Activated gamma-delta T cell (primary cell): ENCODE measurements around the gene NSG1.

Experiments used
- DNase-seq: peaks from one replicate; lab custom pipeline; 2025; lab: John Stamatoyannopoulos, UW

The NSG1 gene

GRCh38 chr4:4395849-4396627 lies 9.1 kb downstream of the NSG1 start:
- no peak for DNase-seq

DNA sequence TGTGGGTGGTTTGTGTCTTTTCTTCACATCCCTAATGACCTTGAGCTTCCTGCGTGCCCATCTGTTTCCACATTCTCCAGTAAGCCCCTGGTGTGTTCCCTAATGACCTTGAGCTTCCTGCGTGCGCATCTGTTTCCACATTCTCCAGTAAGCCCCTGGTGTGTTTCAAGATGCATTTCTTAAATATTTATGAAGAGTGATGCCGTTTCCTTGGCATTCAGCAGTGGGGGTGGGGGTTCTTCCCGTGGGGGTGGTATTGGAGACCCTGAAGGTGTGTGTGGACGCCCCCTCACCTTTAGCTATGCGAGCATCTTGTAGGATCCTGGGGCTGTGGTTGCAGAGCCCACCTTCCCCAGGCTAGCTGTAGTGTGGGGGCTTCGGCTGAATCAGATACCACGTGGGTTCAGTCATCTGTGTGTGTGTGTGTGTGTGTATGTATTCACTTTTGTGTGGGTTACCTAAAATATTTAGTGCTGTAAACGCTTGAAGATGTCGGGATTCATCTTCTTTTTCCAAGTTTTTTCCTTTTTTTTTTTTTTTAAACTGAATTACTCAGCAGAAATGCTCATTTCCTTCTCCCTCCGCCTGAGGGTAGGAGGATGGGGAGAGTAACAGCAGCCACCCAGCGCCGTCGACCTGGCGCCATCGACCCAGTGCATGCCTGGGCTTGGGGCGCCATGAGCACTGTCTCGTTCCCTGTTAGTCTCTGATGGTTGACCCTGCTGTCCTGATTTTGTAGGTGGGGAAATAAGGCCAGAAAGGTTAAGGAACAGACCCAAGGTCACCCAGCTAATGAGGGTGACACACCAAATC lies 9.9 kb downstream of the NSG1 start:
- DNase-seq, result no peak

- no peak for DNase-seq
Observed at GRCh38 chr4:4397441-4397819, 10.5 kb downstream of the NSG1 start.

DNA sequence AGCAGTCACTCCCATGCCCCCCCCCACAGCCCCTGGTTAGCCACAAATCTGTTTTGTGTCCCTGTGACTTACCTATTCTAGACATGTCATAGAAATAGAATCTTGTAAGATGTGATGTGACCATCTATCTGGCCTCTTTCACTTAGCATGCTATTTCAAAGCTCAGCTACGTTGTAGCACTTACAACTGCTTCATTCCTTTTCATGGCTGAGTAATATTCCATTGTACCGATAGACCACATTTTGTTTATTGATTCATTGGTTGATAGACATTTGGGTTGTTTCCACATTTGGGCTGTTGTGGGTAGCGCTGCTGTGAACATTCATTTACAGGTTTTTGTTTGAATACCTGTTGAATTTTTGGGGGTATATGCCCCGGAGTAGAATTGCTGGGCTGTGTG lies 11.5 kb downstream of the NSG1 start:
- DNase-seq, result no peak

GRCh38 chr4:4401036-4401435 lies 14.1 kb downstream of the NSG1 start:
- no peak for DNase-seq

DNA sequence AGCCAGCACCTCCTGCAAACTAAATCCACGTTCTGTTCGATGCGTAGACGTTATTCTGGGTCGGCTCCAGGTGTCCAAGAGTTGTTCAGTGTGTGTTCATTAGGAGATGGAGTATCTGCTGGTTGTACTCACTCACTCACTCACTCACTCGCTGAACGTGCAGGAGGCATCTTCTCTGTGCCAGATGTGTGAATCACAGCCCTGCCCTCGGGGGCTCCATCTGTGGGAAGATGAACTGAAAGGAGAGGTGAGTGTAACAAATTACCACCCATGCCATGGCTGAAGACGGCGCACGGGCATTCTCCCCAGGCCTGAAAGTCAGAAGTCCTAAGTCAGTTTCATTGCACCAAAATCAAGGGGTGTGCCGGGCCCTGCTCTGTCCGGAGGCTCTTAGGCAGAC lies 16.1 kb downstream of the NSG1 start:
- DNase-seq, result no peak

GRCh38 chr4:4405358-4405962 lies 18.6 kb downstream of the NSG1 start:
- no peak for DNase-seq

DNA sequence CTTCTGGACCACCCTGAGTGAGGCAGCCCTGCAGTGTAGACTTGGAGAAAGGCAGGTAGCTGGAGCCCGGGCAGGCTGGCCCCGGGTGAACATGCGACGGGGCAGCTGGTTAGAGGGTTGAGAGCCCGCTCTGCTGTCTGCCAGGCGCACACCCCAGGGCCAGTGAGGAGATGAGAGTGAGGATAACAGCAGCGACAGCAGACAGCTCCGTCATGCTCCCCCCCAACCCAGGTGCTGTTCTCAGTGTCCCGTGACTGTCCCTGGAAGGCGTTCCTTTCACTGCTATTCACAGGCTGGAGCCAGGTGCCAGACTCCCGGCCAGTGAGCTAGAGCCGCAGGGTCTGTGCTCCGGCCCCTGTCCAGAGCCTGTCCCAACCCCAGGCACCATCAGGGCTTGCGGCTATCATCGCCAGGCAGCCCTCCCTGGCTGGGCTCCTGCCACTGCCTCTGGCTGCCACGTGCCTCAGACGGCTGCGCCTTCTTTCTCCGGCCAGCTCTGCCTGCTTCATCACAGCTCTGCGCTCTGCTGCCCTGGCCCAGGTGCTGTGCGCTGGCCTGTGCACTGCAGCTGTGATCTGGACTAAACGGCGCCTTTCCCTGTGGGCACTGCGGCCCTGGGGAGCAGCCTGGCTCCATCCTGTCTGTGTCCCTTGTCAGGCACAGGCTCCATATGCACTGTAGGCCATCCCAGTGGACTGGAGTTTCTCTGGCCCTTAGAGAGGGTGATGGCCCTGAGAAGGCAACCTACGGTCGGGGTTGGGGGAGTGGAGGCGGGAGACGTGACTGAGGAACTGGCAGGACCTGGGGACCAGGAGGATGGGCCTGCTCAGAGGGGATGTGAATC lies 19.8 kb downstream of the NSG1 start:
- no peak for DNase-seq

GRCh38 chr4:4407299-4408131 lies 20.6 kb downstream of the NSG1 start:
- DNase-seq, result no peak

DNA sequence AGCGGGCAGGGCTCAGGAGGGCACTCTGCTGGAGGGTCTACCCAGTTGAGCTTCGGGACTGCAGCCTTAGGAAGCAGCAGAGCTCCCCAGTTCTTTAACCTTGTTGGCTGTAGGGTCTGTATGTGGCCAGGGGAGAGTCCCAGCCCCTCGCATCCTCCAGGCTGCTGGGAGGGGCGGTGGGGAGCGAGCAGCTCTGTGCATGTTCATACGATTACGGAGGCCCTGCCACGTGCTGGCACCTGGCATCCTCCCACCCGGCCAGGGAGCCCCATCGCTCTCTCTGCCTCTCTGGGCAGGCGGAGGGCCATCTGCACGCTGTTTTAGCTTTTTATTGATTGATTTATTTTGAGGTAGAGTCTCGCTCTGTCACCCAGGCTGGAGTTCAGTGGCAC lies 21.2 kb downstream of the NSG1 start:
- no peak for DNase-seq

DNA sequence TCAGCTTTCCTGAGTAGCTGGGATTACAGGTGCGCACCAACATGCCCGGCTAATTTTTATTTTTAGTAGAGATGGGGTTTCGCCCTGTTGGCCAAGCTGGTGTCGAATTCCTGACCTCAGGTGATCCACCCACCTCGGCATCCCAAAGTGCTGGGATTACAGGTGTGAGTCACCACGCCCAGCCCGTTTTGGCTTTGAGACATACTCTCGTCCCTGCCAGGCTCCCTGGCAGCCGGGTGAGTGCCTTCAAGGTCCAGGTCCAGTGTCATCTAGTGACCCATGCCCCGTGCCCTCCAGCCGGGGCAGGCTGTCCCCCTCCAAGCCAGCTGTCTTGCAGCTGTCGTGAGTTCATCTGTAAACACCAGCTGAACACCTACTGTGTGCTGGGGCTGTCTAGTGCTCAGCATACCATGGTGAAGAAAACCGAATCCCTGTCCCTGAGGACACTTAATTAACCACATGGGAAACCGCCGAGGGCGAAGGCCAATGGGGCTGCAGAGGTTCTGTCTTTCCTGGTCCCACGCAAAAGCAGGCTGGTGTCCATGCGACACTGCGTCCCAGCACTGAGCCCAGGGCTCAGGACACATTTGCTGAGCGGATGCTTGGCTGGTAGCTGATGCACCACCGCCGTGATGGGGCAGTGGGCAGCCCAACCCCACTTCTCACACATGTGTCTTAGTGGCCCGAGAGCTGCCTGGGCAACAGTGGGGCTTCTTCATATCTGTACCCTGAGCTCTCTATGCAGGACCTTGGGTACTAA lies 21.9 kb downstream of the NSG1 start:
- DNase-seq, result no peak

- no peak for DNase-seq
Observed at GRCh38 chr4:4409416-4410115, 22.7 kb downstream of the NSG1 start.

- DNase-seq, result no peak
Observed at GRCh38 chr4:4410271-4410670, 23.4 kb downstream of the NSG1 start.

GRCh38 chr4:4411906-4412305 lies 25.0 kb downstream of the NSG1 start:
- no peak for DNase-seq

DNA sequence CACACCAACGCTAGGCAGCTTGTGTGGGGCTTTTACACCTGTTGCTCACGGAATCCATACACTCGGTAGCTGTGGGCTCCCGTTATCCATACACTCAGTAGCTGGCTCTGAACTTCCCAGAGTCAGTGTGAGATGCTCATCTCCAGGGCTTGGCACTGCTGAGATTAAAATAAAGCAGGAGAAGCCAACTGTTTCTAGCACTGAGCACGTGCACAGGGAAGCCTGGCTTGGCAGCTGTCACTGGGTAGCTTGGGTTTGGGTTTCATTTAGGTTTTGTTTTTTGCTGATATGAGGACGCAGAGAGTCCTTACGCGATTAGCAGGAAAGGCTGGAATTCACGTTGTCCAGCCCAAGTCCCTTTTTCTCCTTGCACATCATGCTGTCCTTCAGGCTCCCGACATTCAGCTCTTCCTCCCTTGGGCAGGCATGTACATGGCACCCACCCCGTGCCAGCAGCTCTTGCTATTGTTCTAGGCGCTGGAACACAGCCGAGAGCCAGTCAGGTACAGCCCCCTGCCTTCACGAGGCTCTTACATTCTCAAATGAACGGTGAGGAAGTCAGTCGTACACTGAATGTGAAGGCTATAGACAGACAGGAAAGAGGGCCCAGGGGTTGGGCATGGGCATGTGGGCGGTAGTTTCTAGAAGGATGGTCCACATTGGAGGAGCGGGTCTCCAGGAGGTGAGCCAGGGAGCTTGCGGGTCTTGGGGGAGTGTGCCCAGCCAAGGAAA lies 25.9 kb downstream of the NSG1 start:
- DNase-seq, result no peak

GRCh38 chr4:4413373-4413725 lies 26.4 kb downstream of the NSG1 start:
- DNase-seq, result no peak

GRCh38 chr4:4413806-4414205 lies 26.9 kb downstream of the NSG1 start:
- DNase-seq, result no peak

DNA sequence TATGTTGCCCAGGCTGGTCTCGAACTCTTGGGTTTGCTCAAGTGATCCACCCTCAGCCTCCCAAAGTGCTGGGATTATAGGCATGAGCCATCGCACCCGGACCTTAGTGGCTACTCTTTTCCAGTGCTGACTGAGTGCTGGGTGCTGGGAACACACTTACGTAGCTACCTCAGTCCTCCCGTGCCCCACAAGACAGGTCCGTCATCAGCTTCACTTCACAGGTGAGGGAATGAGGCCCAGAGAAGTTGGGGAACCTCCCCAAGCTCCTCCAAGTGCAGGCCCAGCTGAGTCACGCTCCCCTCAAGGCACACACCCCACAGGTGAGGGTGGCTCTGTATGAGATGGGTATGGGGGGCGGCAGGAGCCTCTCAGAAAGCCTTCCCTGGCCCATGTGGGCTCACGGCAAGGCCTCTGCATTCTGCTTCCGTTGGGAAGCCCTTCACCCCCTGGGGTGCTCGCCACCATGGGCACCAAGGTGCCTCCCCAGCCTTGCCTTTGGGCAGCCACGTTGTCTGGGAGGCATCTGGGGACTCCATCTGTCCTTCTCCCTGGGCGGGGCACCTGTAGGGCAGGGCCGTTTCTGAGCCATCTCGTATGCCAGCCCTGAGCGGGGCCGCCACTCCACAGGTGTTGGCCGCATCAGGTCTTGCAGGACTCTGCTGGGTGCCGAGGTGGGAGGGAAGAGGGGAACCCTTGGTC lies 28.4 kb downstream of the NSG1 start:
- no peak for DNase-seq
